Lower leg skin (tissue), 3 donors: ENCODE measurements around the gene GET3.

Source experiments
- POLR2A ChIP-seq, 2 donors: fragments of 450-650 bp; IDR thresholded peaks; one replicate each; pipeline ENCODE4 v1.6.1; 2016 to 2017; ENCODE audit warnings: antibody characterized with exemption in 2 of 2, mild to moderate bottlenecking in 1 of 2, moderate library complexity in 1 of 2
- TF ChIP-seq, protein P1 (sequence below), 3 donors: fragments of 450-650 bp; IDR thresholded peaks; one replicate each; pipeline ENCODE4 v1.5.1; 2016; ENCODE audit warnings: antibody characterized with exemption in 3 of 3, mild to moderate bottlenecking in 3 of 3, moderate library complexity in 2 of 3

DNA sequence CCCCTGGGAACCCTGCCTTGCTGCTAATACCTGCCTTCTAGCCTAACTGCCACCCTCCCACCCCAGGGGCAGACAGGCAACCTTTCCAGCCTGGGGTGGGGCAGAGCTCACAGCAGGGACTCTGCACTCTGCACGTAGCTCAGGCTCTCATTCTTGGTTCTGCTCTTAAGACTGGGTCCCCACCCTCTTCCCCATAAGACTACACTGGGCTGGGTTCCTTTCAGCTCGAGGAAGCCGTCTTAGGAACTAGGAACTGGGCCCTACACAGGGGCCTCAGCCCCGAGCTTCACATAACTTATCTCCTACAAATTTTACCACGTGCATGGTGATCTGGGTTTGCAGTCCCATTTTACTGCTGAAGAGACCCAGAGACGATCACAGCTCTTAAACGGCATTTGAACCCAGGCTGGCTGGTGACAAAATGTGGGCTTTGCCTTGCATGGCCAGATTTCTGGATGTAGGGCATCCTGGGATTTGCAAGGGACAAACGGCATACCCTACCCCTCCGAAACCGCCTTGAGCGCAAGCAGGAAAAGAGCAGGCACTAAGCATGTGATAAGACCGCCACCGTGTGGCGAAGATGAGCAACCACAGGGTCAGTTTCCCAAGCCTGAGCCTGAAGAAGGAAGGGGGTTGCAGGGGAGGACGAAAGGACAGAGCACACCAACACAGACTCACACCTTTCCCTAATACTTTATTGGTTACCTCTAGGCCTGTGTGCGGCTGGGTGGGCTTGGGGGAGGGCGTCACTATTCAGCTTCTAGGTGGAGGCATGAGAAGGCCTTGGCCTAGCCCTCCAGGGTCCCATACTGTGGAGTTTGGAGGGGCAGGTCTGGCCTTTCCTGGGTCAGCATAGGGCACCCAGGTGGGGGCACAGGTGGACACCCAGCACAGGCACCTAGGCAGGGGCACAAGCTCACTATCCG, 59.1 kb downstream of the GET3 start:
- TF ChIP-seq, protein P1, sequence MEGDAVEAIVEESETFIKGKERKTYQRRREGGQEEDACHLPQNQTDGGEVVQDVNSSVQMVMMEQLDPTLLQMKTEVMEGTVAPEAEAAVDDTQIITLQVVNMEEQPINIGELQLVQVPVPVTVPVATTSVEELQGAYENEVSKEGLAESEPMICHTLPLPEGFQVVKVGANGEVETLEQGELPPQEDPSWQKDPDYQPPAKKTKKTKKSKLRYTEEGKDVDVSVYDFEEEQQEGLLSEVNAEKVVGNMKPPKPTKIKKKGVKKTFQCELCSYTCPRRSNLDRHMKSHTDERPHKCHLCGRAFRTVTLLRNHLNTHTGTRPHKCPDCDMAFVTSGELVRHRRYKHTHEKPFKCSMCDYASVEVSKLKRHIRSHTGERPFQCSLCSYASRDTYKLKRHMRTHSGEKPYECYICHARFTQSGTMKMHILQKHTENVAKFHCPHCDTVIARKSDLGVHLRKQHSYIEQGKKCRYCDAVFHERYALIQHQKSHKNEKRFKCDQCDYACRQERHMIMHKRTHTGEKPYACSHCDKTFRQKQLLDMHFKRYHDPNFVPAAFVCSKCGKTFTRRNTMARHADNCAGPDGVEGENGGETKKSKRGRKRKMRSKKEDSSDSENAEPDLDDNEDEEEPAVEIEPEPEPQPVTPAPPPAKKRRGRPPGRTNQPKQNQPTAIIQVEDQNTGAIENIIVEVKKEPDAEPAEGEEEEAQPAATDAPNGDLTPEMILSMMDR (IDR thresholded peaks at IDR 0.05), result peak in 2 of 3 donors; percentile 11 to 92
- no peak for TF ChIP-seq POLR2A (IDR thresholded peaks at IDR 0.05)
